Activated naive CD4-positive, alpha-beta T cell treated with anti-CD3 and anti-CD28 coated beads for 36 hours (primary cell): ENCODE data around the gene CLASP1. TPM values are rescaled to one million over a fixed set of nuclear protein-coding genes. Genes with fewer than 3 reads are reported as not detected.
"Not testable (repeated sequence)": the region's sequence is repeated elsewhere in the genome, so short reads cannot be mapped to it uniquely, and the experiment has no call there.

ENCODE experiments used
- CTCF ChIA-PET: fragments of 350-600 bp; sonication (Branson Sonifier 250); formaldehyde crosslinking; loops from one replicate; lab custom pipeline; 2021; ENCODE audit warnings: antibody characterized with exemption; lab: Charles Lee
- DNase-seq: peaks from one replicate; pipeline ENCODE4 v3.0.0-alpha.2; 2020
- H3K27ac Mint-ChIP-seq: one replicate; pipeline ENCODE4 v1.8.0; 2021; ENCODE audit warnings: mild to moderate bottlenecking, mixed read lengths
- H3K27me3 Mint-ChIP-seq: one replicate; pipeline ENCODE4 v1.8.0; 2021; ENCODE audit warnings: low read depth, mixed read lengths
- H3K36me3 Mint-ChIP-seq: one replicate; pipeline ENCODE4 v1.8.0; 2021; ENCODE audit warnings: low read depth, mixed read lengths
- H3K4me1 Mint-ChIP-seq: one replicate; pipeline ENCODE4 v1.8.0; 2021; ENCODE audit warnings: low read depth, mixed read lengths
- H3K4me3 Mint-ChIP-seq: one replicate; pipeline ENCODE4 v1.8.0; 2021; ENCODE audit warnings: mild to moderate bottlenecking, moderate library complexity, mixed read lengths
- H3K9me3 Mint-ChIP-seq: one replicate; pipeline ENCODE4 v1.8.0; 2021; ENCODE audit warnings: mixed read lengths
- intact Hi-C: fragments of 100-400 bp; cut with micrococcal nuclease; formaldehyde crosslinking; loops from one replicate; pipeline ENCODE4 v1.15.1; 2023
- total RNA-seq, 2 experiments: library from RNA; stranded (reverse); gene quantifications; one replicate each; pipeline ENCODE4 v1.2.3, GENCODE V29; 2021

Gene CLASP1
- total RNA-seq, 2 experiments from 2014 or later: 47.3 to 51.5 TPM

DNA sequence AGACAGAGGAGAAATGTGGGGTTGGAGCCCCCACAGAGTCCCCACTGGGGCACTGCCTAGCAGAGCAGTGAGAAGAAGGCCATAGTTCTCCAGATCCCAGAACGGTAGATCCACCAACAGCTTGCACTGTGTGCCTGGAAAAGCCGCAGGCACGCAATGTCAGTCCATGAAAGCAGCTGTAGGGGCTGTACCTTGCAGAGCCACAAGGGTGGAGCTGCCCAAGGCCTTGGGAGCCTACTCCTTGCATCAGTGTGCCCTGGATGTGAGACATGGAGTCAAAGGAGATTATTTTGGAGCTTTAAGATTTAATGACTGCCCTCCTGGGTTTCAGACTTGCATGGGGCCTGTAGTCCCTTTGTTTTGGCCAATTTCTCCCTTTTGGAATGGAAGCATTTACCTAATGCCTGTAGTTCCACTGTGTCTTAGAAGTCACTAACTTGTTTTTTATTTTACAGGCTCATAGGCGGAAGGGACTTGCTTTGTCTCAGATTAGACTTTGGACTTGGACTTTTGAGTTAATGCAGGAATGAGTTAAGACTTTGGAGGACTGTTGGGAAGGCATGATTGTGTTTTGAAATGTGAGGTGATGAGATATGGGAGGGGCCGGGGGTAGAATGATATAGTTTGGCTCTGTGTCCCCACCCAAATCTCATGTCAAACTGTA lies 274.7 kb downstream of the CLASP1 start:
- intact Hi-C loops, H3K4me1 Mint-ChIP-seq, DNase-seq, H3K9me3 Mint-ChIP-seq, H3K27me3 Mint-ChIP-seq, H3K4me3 Mint-ChIP-seq, CTCF ChIA-PET, H3K27ac Mint-ChIP-seq: not testable (repeated sequence)
- peaks cover 30% of the 10 kb centered on the region for H3K36me3 Mint-ChIP-seq

DNA sequence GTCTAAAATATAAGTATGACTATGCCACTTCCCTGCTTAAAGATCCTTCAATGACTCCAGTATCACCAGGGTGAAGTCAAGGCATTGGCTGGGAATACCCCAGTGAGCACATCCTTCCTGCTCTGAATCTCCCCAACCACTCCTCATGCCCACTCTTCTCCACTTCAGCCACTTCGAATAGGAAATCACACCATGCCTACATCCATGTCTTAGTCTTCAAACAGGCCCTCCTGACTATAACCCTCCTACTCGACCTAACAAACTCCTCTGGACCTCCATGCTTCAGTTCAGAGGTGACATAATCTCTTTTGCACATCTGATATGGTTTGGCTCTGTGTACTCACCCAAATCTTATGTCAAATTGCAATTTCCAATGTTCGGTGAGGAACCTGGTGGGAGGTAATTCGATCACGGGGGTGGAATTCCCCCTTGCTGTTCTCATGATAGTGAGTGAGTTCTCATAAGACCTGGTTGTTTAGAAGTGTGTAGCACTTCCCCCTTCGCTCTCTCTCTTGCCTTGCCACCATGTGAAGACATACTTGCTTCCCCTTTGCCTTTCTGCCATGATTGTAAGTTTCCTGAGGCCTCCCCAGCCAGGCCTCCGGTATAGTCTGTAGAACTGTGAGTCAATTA lies 276.4 kb downstream of the CLASP1 start:
- H3K9me3 Mint-ChIP-seq: no peaks in the 10 kb centered on the region

DNA sequence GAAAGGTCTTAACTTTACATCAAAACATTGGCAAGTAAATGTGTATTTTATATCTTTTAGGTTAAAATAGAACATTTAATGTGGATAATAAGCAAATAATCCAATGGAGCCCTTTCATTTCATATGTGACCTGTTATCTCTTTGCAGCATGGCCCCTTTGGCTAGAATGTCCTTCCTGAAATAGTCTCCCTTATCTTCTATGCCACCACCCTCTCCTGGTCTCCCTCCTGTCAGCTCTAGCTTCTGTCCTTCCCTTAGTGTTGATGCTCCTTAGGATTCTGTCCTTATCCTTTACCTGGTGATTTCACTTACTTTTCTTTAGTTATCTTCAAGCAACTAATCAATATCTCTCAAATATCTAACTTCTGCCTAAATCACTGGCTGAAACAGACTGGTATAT lies 277.2 kb downstream of the CLASP1 start:
- Mint-ChIP-seq H3K27me3 (no peaks in the 10 kb centered on the region), H3K9me3 (no peaks in the 10 kb centered on the region), H3K27ac (no peak overlapping the region), H3K36me3 (peaks cover 24% of the 10 kb centered on the region), H3K4me3 (no peak overlapping the region), H3K4me1 (no peaks in the 10 kb centered on the region)
- intact Hi-C loops: no loop called here
- CTCF ChIA-PET: no interaction called here
- no peak for DNase-seq

More for the DNA sequence above, 276.4 kb downstream of the CLASP1 start:
- intact Hi-C loops: no loop called here
- CTCF ChIA-PET: no interaction called here
- H3K36me3 Mint-ChIP-seq: peaks cover 27% of the 10 kb centered on the region
- no peak for DNase-seq
- H3K4me1 Mint-ChIP-seq: no peaks in the 10 kb centered on the region
- no peak overlapping the region for H3K4me3 Mint-ChIP-seq
- no peak overlapping the region for H3K27ac Mint-ChIP-seq
- H3K27me3 Mint-ChIP-seq: no peaks in the 10 kb centered on the region

DNA sequence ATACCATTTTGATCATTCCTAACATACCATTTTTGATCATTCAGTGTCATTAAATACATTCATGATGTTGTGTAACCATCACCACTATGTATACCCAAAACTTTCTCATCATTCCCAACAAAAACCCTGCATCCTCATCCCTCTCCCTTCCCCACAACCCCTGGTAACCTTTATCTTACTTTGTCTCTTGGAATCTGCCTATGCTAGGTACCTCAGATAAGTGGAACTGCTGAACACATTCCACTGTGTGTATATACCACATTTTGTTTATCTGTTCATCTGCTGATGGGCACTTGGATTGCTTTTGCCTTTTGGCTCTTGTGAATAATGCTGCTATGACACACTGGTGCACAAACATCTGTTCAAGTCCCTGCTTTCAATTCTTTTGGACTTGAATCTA lies 280.4 kb downstream of the CLASP1 start:
- Mint-ChIP-seq H3K27me3 (no peaks in the 10 kb centered on the region), H3K9me3 (no peaks in the 10 kb centered on the region), H3K4me1 (no peaks in the 10 kb centered on the region), H3K27ac (no peak overlapping the region), H3K36me3 (peaks cover 16% of the 10 kb centered on the region), H3K4me3 (no peak overlapping the region)
- intact Hi-C loops: no loop called here
- DNase-seq: no peak
- CTCF ChIA-PET: no interaction called here

DNA sequence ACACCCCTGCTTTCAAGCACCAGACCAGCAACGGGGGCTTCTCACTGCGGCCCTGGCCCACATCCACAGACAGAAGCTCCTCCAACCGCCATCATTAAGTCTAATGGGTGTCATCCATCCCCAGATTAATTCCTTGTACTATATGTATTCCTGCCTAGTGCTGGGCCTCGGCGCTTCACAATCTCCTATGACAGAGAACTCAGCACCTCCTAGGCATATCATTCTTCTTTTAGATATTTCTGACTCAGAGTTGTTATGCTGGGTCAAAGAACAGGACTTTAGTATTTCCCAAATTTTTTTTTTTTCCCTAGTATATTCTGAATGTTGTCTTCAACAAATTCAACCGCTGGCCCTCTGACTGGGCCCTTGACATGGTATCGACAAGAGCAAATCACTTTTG lies 281.1 kb downstream of the CLASP1 start:
- no peak overlapping the region for H3K27ac Mint-ChIP-seq
- H3K36me3 Mint-ChIP-seq: peaks cover 15% of the 10 kb centered on the region
- H3K9me3 Mint-ChIP-seq: no peaks in the 10 kb centered on the region
- intact Hi-C loops: no loop called here
- DNase-seq: no peak
- H3K4me3 Mint-ChIP-seq: no peak overlapping the region
- CTCF ChIA-PET: no interaction called here
- H3K4me1 Mint-ChIP-seq: no peaks in the 10 kb centered on the region
- no peaks in the 10 kb centered on the region for H3K27me3 Mint-ChIP-seq

DNA sequence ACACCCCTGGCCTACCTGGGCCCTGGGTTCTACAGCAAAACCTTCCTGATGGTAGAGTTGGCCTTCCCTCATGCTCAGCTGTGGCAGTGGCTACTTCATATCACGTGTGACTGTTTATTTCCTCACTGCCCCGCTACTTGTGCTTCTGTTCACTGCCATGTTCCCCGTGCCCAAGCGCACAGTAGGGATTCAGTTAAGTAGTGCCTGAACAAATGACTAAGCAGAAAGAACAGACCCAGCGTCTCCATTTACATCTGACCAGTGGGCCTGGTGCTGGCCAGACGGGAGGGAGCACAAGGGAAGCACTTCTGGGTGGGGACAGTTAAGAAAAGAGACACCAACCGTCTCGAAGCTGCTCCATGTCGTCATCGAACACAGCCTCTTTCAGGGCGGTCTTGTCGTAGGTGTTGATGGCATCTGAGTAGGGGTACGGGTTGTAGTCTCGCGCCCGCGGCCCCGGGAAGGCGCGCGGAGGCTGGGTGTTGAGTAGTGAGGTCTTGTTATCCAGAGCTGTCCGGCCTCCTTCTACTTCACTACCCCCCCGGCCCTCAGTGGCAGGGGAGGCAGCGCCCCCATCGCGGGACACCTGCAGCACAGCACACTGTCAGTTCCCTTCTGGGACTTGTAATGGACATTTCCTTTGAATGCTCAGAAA lies 281.9 kb downstream of the CLASP1 start:
- H3K9me3 Mint-ChIP-seq: no peaks in the 10 kb centered on the region
- no peaks in the 10 kb centered on the region for H3K27me3 Mint-ChIP-seq
- no peak for DNase-seq
- peaks cover 22% of the 10 kb centered on the region for H3K36me3 Mint-ChIP-seq
- CTCF ChIA-PET: no interaction called here
- no peak overlapping the region for H3K4me3 Mint-ChIP-seq
- intact Hi-C loops: no loop called here
- H3K4me1 Mint-ChIP-seq: no peaks in the 10 kb centered on the region
- no peak overlapping the region for H3K27ac Mint-ChIP-seq

DNA sequence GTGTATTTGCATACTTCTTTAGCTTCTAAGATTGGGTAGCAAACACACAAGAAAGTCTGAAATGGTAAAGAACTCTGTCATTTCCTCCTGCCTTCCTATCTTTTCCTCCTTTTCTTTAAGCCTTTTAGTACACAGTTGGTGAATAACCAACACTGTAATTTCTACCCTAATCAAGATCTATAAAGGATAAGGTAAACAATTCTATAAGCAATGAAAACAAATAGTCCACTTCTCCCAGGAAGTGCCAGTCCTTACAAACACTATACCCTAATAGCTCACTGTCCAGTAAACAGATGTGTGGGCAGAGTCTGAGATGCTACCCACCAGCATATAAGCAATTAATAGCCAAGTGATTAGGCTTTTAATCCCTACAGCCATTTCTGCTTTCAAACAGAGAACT lies 283.2 kb downstream of the CLASP1 start:
- Mint-ChIP-seq H3K9me3 (no peaks in the 10 kb centered on the region), H3K4me1 (no peaks in the 10 kb centered on the region), H3K36me3 (peaks cover 24% of the 10 kb centered on the region), H3K27me3 (no peaks in the 10 kb centered on the region), H3K27ac (no peak overlapping the region), H3K4me3 (no peak overlapping the region)
- intact Hi-C loops: no loop called here
- CTCF ChIA-PET: interaction anchor here (0.6 to 1.5 kb wide), 3 partner anchors 10 to 271 kb away, joined by 3 to 7 read pairs (median 5); no protein-coding TSS in a partner anchor
- no peak for DNase-seq

DNA sequence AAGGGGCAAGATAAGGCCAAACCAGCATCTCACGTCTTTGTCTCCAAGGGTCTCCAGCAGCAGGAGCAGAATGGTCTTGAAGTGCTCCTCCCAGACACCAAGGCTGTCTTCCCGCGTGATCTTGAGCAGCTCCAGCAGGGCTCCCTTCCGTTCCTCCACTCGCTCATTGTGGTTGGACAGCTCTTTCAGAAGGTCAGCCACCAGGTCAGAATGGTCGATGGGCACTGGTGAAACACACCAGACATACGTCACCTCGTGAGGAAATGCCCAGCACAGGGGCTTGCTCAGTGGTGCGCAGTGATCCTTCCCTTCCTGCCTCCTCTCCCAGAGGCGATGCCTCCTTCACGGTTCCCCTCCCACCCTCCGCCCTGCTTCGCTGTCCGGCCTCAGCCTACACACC lies 284.2 kb downstream of the CLASP1 start:
- no peak overlapping the region for H3K27ac Mint-ChIP-seq
- DNase-seq: no peak
- no peaks in the 10 kb centered on the region for H3K4me1 Mint-ChIP-seq
- H3K9me3 Mint-ChIP-seq: no peaks in the 10 kb centered on the region
- intact Hi-C loops: no loop called here
- no peaks in the 10 kb centered on the region for H3K27me3 Mint-ChIP-seq
- CTCF ChIA-PET: interaction anchor here (0.7 kb wide), 1 partner anchor 9 kb away, joined by 3 read pairs; no protein-coding TSS in a partner anchor
- H3K4me3 Mint-ChIP-seq: no peak overlapping the region
- H3K36me3 Mint-ChIP-seq: peaks cover 27% of the 10 kb centered on the region

DNA sequence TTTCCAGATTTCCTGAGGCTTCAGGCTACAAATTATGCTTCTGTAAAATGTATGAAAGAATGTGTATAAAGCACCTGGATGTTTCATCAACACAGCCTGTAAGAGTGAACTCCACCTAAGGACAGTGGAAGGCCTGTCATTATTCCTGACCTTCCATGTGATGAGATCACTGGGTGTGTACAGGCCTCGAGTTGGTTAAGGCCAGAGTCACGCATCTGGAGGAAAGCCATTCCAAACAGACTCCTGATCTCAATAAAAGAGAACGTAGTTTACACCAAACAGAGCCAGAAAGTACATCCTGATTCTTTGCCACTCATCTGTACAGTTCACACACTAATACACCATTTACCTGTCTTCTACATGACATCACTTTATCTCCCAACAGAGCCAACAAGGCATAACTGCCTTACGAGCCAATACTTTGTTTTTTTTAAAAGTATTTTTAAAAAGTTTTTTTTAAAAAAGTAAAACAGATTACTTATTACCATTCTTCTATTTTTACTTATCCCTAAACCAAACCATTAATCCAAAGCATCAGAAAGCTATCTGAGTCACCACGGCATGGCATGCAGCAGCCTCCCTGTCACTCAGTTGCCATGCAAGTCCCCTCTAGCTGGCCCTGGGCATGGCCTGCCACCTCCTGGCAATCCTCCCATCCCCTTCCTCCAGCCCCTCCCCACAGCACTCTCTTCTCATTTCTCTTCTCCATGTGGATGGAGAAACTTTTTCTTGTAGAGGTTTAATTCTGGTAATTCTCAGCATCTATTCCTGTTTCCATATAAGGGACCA lies 285.4 kb downstream of the CLASP1 start:
- intact Hi-C loops: no loop called here
- CTCF ChIA-PET: no interaction called here
- Mint-ChIP-seq H3K36me3 (peaks cover 28% of the 10 kb centered on the region), H3K4me1 (no peaks in the 10 kb centered on the region), H3K27ac (peak overlapping the region; percentile 26), H3K27me3 (no peaks in the 10 kb centered on the region), H3K4me3 (no peak overlapping the region), H3K9me3 (no peaks in the 10 kb centered on the region)
- DNase-seq: no peak

DNA sequence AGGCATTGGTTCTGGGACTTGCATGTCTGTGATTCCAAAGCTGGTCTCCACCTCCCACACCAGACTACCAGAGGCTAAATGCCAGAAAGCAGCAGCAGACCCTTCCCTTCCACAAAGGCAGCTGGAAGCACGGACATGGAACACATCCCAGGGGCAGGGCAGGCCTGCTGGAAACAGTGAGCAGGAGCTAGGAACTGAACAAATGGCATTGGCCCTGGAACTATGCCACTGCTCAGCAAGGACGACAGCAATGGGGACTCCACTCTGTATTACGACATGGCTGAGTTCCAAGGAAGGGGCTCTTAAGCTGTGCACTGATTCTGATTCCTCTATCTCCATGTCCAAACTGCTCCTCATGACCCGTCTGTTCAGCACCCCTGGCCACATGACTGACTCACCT lies 286.5 kb downstream of the CLASP1 start:
- peaks cover 28% of the 10 kb centered on the region for H3K36me3 Mint-ChIP-seq

DNA sequence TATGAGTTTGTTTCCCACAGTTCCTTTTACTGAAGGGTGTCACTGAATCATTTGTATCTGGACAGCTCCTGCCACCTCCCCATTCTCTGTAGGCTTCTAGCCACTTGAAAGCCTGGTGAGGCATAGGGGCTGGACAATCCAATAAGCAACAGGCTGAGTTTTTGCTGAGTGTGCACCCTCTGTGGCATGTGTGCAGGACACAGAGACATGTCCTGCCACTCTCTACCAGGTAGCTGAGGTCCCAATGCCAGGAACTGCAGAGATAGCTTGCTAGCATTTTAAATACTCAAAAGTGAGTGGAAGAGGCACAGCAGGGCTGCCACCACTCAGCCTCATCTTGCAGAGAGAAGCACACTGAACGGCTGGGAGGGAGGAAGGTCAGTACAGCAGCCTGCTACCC lies 287.0 kb downstream of the CLASP1 start:
- DNase-seq: no peak
- intact Hi-C loops: no loop called here
- peaks cover 28% of the 10 kb centered on the region for H3K36me3 Mint-ChIP-seq
- H3K27ac Mint-ChIP-seq: no peak overlapping the region
- no peaks in the 10 kb centered on the region for H3K4me1 Mint-ChIP-seq
- CTCF ChIA-PET: interaction anchor here (0.7 to 1.5 kb wide), 2 partner anchors 267 to 356 kb away, joined by 3 read pairs; no protein-coding TSS in a partner anchor
- no peaks in the 10 kb centered on the region for H3K9me3 Mint-ChIP-seq
- H3K27me3 Mint-ChIP-seq: no peaks in the 10 kb centered on the region
- no peak overlapping the region for H3K4me3 Mint-ChIP-seq

More for the DNA sequence above, 286.5 kb downstream of the CLASP1 start:
- CTCF ChIA-PET: interaction anchor here (0.7 to 1.5 kb wide), 2 partner anchors 267 to 356 kb away, joined by 3 read pairs; no protein-coding TSS in a partner anchor
- no peaks in the 10 kb centered on the region for H3K4me1 Mint-ChIP-seq
- H3K27me3 Mint-ChIP-seq: no peaks in the 10 kb centered on the region
- intact Hi-C loops: no loop called here
- H3K9me3 Mint-ChIP-seq: no peaks in the 10 kb centered on the region
- H3K27ac Mint-ChIP-seq: no peak overlapping the region
- no peak for DNase-seq
- no peak overlapping the region for H3K4me3 Mint-ChIP-seq
